A549 (cell line): ENCODE measurements around the gene ACE. TPM values are rescaled to one million over a fixed set of nuclear protein-coding genes. Genes with fewer than 3 reads are reported as not detected.

Experiments
- ATAC-seq, 2 experiments: fragments of 200-7000 bp in 1 of 2; fragments of >200 bp in 1 of 2; cut with Nextera tagmentation in 1 of 2; cut with Tn5 transposase in 1 of 2; 3 replicates each; pipeline versions ENCODE4 v1.8.0 to v1.9.1; 2018 to 2020; ENCODE audit warnings: mild to moderate bottlenecking in 1 of 2, moderate library complexity in 1 of 2
- CTCF ChIA-PET: fragments of 300-600 bp; sonication (Branson Sonifier 250); formaldehyde crosslinking; extraction: SDS; loops from one replicate; lab custom pipeline; 2021; ENCODE audit warnings: antibody characterized with exemption, inconsistent platforms; lab: Yijun Ruan, JAX
- POLR2A ChIA-PET: fragments of 350-600 bp; formaldehyde crosslinking; extraction: SDS; loops from one replicate; lab custom pipeline; 2021; ENCODE audit warnings: antibody characterized with exemption, inconsistent platforms; lab: Yijun Ruan, JAX
- DNase-seq, 2 experiments: peaks; one replicate each; pipeline versions ENCODE4 v3.0.0 to v3.0.0-alpha.2; 2011 to 2016; ENCODE audit warnings: low read depth in 1 of 2, low spot score in 1 of 2
- FAIRE-seq: peaks from 2 replicates; lab custom pipeline; 2011; peaks lifted over from hg19 to GRCh38; lab: Jason Lieb, UNC
- H3K27ac ChIP-seq, 2 experiments: fragments of >200 bp; sonication (Bioruptor Twin); formaldehyde crosslinking; 3 replicates each; pipeline ENCODE4 v1.5.1; 2016 to 2017
- H3K4me1 ChIP-seq: fragments of >200 bp; sonication (Bioruptor Twin); formaldehyde crosslinking; 3 replicates; pipeline ENCODE4 v1.6.1; 2016
- H3K4me2 ChIP-seq: fragments of >200 bp; sonication (Bioruptor Twin); formaldehyde crosslinking; 3 replicates; pipeline ENCODE4 v1.6.1; 2016
- H3K4me3 ChIP-seq: fragments of >200 bp; sonication (Bioruptor Twin); formaldehyde crosslinking; 3 replicates; pipeline ENCODE4 v1.5.1; 2016
- H3K9me3 ChIP-seq: fragments of >200 bp; sonication (Bioruptor Twin); formaldehyde crosslinking; 3 replicates; pipeline ENCODE4 v1.6.1; 2016
- BHLHE40 ChIP-seq: IDR thresholded peaks from 2 replicates; pipeline ENCODE4 v1.6.1; 2012; ENCODE audit warnings: low read depth, low read length, inconsistent platforms
- CBX2 ChIP-seq: fragments of 200-600 bp; sonication (generic); IDR thresholded peaks from 2 replicates; pipeline ENCODE4 v1.6.1; 2016; ENCODE audit warnings: low read depth, mild to moderate bottlenecking, borderline replicate concordance
- CEBPB ChIP-seq, 2 experiments: fragments of >200 bp in 1 of 2; sonication (Bioruptor Twin) in 1 of 2; formaldehyde crosslinking in 1 of 2; IDR thresholded peaks; 2 replicates each; pipeline ENCODE4 v1.6.1; 2012 to 2016
- CHD4 ChIP-seq: fragments of 200-600 bp; sonication (generic); IDR thresholded peaks from 2 replicates; pipeline ENCODE4 v1.6.1; 2016; ENCODE audit warnings: antibody characterized with exemption, mild to moderate bottlenecking, borderline replicate concordance
- EHMT2 ChIP-seq: fragments of 200-600 bp; sonication (generic); IDR thresholded peaks from 2 replicates; pipeline ENCODE4 v1.6.1; 2016; ENCODE audit warnings: antibody characterized with exemption, low read depth, mild to moderate bottlenecking, moderate library complexity
- GATA3 ChIP-seq: IDR thresholded peaks from 2 replicates; pipeline ENCODE4 v1.6.1; 2012; ENCODE audit warnings: borderline replicate concordance
- HOXB13 ChIP-seq: fragments of 250-450 bp; sonication (Bioruptor Pico); IDR thresholded peaks from 2 replicates; pipeline ENCODE4 v1.5.0; 2020; ENCODE audit warnings: low read depth, mild to moderate bottlenecking, moderate library complexity
- MAX ChIP-seq: IDR thresholded peaks from 2 replicates; pipeline ENCODE4 v1.6.1; 2012
- MYC ChIP-seq: IDR thresholded peaks from 2 replicates; pipeline ENCODE4 v1.6.1; 2012; ENCODE audit warnings: mild to moderate bottlenecking, inconsistent platforms, low read length, improper control_type of control experiment, borderline replicate concordance
- NFE2L2 ChIP-seq: fragments of 150-350 bp; conservative IDR thresholded peaks from 2 replicates; pipeline ENCODE4 v1.6.1; 2014; ENCODE audit warnings: low read length
- POLR2A ChIP-seq: IDR thresholded peaks from 2 replicates; pipeline ENCODE4 v1.6.1; 2012; ENCODE audit warnings: mild to moderate bottlenecking, low read length
- POLR2AphosphoS2 ChIP-seq: conservative IDR thresholded peaks from 2 replicates; pipeline ENCODE4 v1.6.1; 2012; ENCODE audit warnings: low read length, improper control_type of control experiment, inconsistent platforms
- RAD21 ChIP-seq, 2 experiments: fragments of >200 bp in 1 of 2; sonication (Bioruptor Twin) in 1 of 2; formaldehyde crosslinking in 1 of 2; IDR thresholded peaks in 1 of 2; conservative IDR thresholded peaks in 1 of 2; 2 replicates in 1 of 2; 3 replicates in 1 of 2; pipeline ENCODE4 v1.6.1; 2012 to 2018; ENCODE audit warnings: inconsistent platforms in 1 of 2
- RCOR1 ChIP-seq: fragments of 150-350 bp; IDR thresholded peaks from 2 replicates; pipeline ENCODE4 v1.6.1; 2014; ENCODE audit warnings: antibody characterized with exemption, low read length, low read depth
- REST ChIP-seq: fragments of 200-600 bp; sonication (generic); IDR thresholded peaks from 2 replicates; pipeline ENCODE4 v1.6.1; 2016; ENCODE audit warnings: antibody characterized with exemption, mild to moderate bottlenecking, moderate library complexity
- RNF2 ChIP-seq: fragments of 200-600 bp; sonication (generic); IDR thresholded peaks from 2 replicates; pipeline ENCODE4 v1.6.1; 2016; ENCODE audit warnings: low read depth, mild to moderate bottlenecking, antibody characterized with exemption, moderate library complexity, borderline replicate concordance
- SMC3 ChIP-seq: fragments of >200 bp; sonication (Bioruptor Twin); formaldehyde crosslinking; IDR thresholded peaks from 3 replicates; pipeline ENCODE4 v1.6.1; 2018; ENCODE audit warnings: inconsistent platforms
- SREBF2 ChIP-seq: fragments of 450-650 bp; IDR thresholded peaks from 2 replicates; pipeline ENCODE4 v1.6.1; 2014; ENCODE audit warnings: mild to moderate bottlenecking, moderate library complexity
- USF2 ChIP-seq: fragments of 450-650 bp; IDR thresholded peaks from 2 replicates; pipeline ENCODE4 v1.6.1; 2014; ENCODE audit warnings: antibody characterized with exemption
- WGBS: methylation state at CpG from one replicate; pipeline ENCODE4 v1.1.6; 2017; ENCODE audit errors: missing lambda C conversion rate; 5-methylcytosine and 5-hydroxymethylcytosine counted together
- polyA plus RNA-seq, 4 experiments: library from polyadenylated mRNA; depleted of rRNA in 3 of 4; stranded (reverse); fragments of >200 nt; fragmentation: RNase III in 1 of 4; extraction: RNeasy Plus Mini Kit Qiagen cat#74134 plus additional on column Dnase treatment in 1 of 4; gene quantifications; 2 replicates in 3 of 4; 3 replicates in 1 of 4; pipeline ENCODE4 v1.2.3, GENCODE V29; 2011 to 2017

ACE gene
- polyA plus RNA-seq, 2 of the 4 experiments (the other 2 are of a cell fraction) = 0.22 to 0.52 TPM

GRCh38 chr17:63439687-63440086 is 37.2 kb upstream of the ACE start:
- Histone ChIP-seq H3K4me1 (peaks cover 19% of the 10 kb centered on the region), H3K4me2 (no peak overlapping the region), H3K4me3 (no peak overlapping the region), H3K27ac (no peak overlapping the region)
- no peak for DNase-seq
- no peak for ATAC-seq
- 88% methylated on average over 8 of the region's 8 CpGs for WGBS
- 0 out of 2 replicates have a peak, but pooled peaks have one; percentile 24 for TF ChIP-seq POLR2AphosphoS2
- no peak for TF ChIP-seq BHLHE40
- TF ChIP-seq, all 56 proteins: peak for 1
- H3K9me3 ChIP-seq = no peaks in the 10 kb centered on the region
- CTCF ChIA-PET = interaction anchor here (2.1 to 23.8 kb wide), 4 partner anchors 11 to 173 kb away, joined by 8 to 364 read pairs (median 180); partner anchors contain the start of gene ACE
- POLR2A ChIA-PET = no interaction called here
- no peak for FAIRE-seq

GRCh38 chr17:63440127-63440769 is 36.6 kb upstream of the ACE start:
- WGBS = 85% methylated on average over 22 of the region's 22 CpGs
- TF ChIP-seq MYC (no peak), RNF2 (no peak), POLR2A (no peak), CHD4 (no peak), RAD21 (conservative IDR thresholded peaks at IDR 0.05 in 1 of 2, IDR thresholded peaks at IDR 0.05 in 1 of 2) (no peak), SMC3 (no peak), REST (no peak), SREBF2 (no peak), EHMT2 (no peak), GATA3 (no peak), RCOR1 (no peak), CEBPB (IDR thresholded peaks at IDR 0.05) (no peak), HOXB13 (no peak), NFE2L2 (no peak), USF2 (no peak), BHLHE40 (no peak), CBX2 (no peak), MAX (no peak)
- ChIA-PET POLR2A (no interaction called here), CTCF (interaction anchor here (2.1 to 23.8 kb wide), 4 partner anchors 11 to 172 kb away, joined by 8 to 364 read pairs (median 180); partner anchors contain the start of gene ACE)
- peak in 1 of 2 experiments; percentile 6; a peak in 1 of 6 replicates for ATAC-seq
- Histone ChIP-seq H3K4me1 (peaks cover 18% of the 10 kb centered on the region), H3K27ac (no peak overlapping the region), H3K9me3 (no peaks in the 10 kb centered on the region), H3K4me3 (no peak overlapping the region), H3K4me2 (no peak overlapping the region)
- DNase-seq = no peak
- no peak for FAIRE-seq
